ENCODE measurements around the gene PPP1R12B.
"Not testable (repeated sequence)": the region's sequence is repeated elsewhere in the genome, so short reads cannot be mapped to it uniquely, and the experiment has no call there.

Gene PPP1R12B

DNA sequence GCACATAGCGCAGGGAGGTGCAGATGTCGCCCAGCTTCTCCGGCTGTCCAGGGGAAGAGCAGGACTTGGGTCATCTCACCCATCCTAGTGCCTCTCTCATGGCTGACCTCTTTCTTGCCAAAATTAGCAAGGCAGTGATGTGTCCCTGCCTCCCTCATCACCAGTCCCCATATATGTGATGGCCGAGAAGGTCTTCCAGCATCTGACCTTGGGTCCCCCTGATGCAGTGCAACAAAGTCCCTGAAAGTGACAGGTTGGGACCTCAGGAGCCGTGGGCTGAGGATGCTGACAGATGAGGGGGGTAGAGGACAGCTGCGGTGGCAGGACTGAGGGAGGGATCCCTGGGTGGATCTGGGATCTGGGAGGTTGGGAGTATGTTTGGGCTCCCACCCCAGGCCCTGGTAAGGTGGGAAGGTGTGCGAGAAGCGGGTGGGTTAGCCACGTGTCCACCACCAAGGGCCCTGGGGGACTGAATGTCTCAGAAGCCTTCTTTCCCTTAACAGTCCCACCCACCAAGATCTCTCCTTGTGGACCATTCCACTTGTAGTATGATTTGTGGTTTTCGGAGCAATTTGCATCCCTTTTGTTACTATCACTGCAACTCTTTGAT is 252.0 kb downstream of the PPP1R12B start:
- no peak for DNase-seq

DNA sequence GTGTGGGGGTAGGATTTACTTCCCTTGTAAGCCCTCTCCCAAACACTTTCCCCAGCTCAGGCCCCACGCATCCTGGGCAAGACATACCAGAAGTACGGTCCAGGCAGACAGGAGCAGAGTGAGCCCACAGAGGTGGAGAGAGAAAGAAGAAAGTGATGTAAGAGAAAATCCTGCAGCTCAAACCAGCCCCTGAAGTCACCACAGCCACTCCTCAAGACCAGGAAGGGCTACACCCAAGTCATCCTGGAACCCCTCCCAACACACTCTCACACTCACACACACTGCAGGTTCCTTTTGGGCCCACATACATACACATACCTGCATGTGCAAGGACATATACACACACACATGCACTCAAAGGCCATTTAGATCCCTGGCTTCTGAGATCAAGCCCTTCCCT is 254.9 kb downstream of the PPP1R12B start:
- DNase-seq = no peak

DNA sequence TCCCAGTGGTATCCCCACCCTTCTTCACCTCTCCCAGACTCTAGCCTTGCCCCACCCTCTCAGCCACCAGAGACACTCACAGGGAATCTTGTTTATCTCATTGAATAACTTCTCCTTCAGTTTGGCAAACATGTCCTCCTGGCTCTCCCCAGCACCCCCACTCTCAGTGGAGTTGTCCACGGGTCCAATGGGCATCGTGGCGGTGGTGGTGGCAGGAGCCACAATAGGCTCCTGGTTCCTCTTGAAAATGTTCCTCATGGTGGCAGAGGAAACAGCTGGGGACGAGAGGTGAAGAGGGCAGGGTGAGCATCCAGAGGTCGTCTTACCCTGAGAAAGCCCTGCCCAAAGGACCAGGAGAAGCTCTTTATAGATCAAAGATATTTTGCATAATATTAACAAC is 257.0 kb downstream of the PPP1R12B start:
- no peak for DNase-seq

DNA sequence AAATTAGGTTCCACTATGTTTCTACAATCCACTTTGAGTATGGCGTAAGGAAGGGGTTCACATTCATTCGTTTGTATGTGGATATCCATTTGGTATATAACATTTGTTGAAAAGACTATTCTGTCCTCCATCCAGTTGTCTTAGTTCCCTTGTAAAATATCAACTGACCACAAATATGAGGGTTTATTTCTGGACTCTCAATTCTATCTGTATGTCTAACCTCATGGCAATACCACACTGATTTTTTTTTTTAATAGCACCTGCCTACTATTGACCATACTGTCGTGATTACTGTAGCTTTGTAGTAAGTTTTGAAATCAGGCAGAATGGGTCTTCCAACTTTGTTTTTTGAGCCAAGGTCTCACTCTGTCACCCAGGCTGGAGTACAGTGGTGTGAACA is 263.5 kb downstream of the PPP1R12B start:
- not testable (repeated sequence) for DNase-seq

DNA sequence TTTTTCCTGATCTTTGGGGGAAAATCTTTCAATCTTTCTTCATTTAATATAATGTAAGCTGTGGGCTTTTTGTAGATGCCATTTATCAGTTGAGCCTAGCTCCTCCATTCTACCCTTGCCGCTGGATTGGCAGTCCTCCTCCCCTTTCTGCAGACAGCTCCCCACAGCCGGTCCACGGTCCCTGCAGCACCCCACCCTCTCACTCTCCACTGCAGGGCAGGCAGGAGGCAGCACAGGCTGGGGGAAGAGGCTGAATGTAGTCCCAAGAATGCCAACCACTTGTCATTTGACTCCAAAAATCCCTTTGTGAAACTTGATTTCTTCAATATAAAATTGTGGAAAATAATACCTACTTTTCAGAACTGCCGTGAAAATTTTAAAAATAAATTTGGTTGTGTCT is 265.1 kb downstream of the PPP1R12B start:
- DNase-seq = no peak

DNA sequence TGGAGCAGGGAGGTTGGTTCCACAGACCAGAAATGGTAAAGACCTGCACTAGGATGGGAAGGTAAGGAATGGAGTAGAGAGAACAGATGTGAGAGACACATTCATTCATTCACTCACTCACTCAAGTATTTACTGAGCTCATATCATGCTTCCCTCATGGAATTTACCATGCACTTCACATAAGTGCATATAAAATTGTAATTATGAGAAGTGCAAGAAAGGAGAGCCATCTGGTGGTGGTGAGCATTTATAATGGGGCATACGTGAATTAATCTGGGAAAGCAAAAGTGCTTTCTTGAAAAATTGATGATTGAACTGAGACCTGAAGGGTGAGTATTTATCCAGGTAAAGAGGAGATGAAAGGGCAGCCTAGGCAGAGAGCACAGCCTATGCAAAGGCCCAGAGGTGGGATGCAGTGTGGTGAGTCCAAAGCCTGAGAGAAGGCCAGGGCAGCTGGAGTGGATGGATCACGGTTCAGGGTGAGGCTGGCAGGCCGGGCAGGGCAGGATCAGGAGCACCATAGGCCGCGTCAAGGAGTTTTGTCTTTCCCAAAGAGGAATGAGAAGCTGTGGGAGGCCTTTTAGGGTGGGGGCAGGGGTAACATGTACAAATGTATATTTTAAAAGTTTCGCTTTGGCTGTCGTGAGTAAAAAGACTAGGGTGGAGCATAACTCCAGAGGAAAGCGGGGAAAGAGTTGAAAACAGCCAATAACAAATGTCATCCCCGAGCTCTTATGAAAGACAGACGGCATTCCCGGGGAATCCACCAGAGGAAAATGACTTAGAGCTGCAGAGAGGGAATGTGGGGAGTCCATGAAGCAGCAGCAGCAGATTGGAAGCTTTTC is 266.1 kb downstream of the PPP1R12B start:
- DNase-seq = not testable (repeated sequence)

DNA sequence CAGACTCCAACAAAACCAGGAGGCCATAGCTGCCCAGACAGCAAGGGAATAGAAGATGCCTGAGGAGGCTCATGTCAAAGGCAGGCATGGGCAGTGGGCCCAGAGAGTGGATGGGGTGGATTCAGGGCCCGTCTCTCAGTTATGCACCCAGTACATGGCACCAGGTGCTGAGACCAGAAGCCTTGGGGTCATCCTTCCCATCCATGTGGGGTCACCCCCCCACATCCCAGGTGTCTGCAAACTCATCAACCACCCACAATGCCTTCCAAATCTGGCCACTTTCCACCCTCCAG is 266.7 kb downstream of the PPP1R12B start:
- DNase-seq = not testable (repeated sequence)

DNA sequence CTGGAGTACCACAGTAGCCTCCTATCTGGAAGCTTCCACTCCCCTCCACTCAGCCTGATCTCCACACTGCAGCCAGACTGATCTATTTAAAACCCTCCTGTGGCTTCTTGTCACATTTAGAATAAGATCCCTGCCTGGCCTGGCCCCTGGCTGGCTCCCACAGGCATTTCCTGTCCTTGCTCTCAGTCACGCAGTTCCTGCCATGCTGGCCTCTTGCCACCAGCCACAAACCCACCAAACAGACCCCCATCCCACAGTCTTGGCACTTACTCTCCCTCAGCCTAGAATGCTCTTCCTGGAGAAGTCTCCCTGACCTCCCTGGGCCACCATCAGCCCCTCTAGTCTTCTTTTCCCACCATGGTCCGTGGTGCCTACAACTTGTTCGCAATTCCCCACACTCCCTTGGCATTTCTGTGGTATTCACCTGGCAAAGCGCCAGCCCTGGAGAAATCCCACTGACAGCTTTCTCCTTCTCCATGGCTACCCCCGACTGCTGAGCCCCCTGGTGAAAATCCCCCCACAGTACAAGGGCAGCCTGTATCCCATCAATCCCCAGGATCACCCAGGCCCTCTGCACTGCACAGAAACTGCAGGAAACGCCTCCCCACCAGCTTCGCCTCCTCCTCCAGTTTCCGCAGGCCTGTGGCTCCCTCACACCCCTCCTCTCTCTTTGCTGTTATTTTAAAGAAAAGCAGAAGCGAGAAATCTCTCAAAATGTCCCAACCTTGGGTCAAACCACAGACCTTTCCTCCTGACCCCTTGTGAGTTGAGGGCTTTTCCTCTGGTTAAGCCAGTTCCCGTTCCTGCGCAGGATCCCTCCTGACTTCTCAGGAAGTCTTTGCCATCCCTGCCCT is 267.2 kb downstream of the PPP1R12B start:
- DNase-seq = peak in 6 of 51 donors; percentile 9 to 35 (median 22)

DNA sequence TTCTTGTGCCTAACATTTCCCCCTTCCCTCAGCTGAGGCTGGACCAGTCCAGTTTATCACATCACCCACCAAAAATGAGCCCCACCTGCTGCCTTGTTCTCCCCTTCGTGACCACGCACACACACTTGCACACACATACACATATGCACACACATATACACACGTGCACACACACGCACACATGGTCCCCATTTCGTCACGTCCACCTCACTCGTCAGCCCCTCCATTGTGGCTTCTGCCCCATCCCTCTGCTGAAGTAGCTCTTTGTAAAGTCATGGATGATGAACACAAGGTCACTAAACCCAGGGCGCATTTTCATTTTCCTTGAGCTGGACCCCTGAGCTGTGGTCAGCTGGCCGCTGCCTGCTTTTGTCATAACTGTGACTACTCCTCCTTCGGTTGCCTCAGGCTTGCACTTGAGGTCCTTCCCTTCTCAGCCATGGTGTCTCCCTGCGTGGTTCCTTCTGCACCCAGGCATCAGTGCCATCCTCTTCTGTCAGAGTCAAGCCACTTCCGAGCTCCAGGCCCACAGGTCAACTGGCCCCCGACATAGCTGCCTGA is 267.9 kb downstream of the PPP1R12B start:
- no peak for DNase-seq

DNA sequence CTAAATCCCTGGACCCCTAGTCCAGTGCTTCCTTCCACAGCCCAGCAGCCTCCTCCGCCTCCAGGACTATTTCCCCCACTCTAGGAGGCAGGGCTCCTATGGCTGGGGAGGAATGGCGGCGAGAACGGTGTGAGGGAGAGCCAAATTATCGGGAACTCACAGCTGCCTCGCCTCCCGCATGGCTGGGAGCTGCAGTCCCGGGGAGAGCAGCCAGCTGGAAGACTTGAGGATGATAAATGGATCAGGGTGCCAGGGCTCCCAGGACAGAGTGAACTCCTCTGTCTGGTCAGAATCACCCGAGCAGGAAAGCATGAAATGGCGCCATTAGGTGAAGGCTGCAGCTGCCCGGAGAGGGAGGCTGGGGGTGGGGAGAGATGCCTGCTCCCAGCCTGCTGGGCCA is 270.5 kb downstream of the PPP1R12B start:
- DNase-seq = not testable (repeated sequence)

DNA sequence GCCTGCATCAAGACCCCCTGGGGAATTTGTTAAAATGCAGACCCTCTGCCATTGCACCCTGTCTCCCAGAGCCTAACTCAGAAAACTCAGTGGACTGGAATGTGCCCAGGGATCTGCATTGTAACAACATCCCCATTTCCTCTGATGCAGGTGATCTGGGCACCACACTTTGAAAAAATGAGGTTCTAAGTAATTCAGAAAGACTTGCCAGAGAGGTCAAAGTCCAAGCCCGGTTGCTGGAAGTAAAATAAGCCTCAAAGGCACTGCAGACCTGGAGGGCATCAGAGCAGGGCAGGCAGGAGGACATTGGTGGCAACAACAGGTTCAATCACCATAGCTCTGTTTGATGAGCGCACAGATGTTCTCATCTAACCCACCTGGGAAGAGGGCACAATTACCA is 271.0 kb downstream of the PPP1R12B start:
- DNase-seq = no peak

DNA sequence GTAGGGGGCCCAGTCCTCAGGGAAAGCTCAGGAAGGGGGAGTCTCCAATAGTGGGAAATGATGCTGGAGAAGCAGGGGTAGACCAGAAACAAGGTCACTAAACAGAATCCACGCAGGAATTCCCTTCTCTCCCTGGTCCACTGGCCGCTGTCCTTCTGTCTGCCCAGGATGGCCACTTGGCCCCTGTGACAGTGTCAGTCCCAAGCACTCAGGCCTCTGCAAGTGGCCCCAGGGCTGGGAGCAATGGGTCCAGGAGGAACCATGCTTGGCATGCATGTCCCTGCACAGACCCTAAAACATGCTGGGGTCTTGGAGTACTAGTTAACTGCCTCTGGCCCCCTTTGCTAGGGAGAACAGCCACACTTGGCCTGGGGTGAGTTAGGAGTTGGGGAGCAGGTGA is 271.5 kb downstream of the PPP1R12B start:
- not testable (repeated sequence) for DNase-seq

DNA sequence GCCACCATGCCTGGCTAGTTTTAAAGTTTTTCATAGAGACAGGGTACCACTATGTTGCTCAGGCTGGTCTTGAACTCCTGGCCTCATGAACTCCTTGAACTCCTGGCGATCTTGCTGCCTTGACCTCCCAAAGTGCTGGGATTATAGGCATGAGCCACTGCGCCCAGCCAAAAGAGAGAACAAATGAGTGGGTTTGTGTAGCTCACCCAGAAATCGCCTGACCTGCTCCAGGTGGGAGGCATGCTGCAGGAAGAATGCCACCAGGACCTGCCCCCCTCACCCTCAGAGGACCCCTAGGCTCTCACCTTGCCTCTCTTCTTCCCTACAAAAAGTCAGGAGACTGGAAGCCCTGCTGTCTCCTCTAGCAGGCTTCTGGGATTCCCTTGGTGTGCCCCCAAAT is 272.9 kb downstream of the PPP1R12B start:
- DNase-seq = no peak

DNA sequence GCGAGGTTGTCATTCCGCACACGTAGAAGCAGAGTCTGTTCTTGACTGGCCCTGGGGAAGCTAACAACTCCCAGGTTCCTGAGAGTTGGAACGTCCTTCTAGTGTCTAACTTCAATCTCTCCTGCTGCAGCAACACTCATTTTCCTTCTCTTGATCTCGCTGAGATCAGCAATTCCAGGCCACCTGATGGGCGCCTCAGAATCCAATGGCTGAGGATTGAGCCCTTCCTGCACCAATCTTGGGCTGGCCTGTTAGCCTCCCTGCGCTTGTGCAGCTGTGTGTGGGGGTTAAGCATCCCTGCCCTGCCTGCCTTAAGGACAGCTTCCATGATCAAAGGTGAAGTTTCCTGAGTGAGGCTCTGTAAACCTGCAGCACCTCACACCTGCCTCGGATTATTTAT is 273.9 kb downstream of the PPP1R12B start:
- no peak for DNase-seq

DNA sequence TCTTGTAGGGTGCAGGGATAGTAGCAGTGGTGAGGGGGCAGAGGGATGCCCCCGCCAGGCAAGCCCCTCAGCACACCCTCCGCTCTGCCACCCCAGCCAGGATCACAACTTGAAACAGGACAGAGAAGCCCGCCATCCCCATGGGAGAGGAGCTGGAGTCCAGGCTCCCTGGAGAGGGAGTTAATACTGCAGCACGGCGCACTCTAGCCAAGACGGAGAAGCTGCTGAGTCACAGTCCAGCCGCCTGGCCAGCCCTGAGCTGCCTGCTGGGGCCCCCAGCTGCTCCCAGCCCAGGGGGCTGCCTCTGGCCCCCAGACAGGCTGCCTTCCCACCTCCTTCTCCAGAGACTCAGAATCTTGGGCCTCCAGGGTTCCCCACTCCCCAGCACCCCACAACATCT is 274.6 kb downstream of the PPP1R12B start:
- peak in 5 of 51 donors; percentile 8 to 29 (median 17) for DNase-seq

DNA sequence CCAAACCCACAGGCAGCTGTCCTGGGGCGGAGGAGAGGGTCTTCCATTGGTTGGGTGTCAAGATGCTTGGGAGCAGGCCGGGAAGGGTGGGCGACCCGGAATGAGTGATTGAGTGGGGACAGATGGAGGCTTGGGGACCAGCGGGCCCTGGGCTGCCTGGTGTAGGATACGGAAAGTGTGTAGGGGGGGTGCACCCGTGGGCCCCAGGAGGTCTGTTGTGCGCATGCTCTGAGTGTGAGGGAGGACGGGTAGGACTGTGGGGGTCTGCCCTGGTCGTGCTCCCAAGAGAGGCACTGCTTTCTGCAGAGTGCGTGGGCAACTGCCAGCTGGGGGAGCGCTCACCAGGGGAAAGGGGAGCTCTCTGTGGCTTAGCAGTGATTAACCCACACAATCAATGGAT is 275.0 kb downstream of the PPP1R12B start:
- DNase-seq = peak in 1 of 51 donors; percentile 18

DNA sequence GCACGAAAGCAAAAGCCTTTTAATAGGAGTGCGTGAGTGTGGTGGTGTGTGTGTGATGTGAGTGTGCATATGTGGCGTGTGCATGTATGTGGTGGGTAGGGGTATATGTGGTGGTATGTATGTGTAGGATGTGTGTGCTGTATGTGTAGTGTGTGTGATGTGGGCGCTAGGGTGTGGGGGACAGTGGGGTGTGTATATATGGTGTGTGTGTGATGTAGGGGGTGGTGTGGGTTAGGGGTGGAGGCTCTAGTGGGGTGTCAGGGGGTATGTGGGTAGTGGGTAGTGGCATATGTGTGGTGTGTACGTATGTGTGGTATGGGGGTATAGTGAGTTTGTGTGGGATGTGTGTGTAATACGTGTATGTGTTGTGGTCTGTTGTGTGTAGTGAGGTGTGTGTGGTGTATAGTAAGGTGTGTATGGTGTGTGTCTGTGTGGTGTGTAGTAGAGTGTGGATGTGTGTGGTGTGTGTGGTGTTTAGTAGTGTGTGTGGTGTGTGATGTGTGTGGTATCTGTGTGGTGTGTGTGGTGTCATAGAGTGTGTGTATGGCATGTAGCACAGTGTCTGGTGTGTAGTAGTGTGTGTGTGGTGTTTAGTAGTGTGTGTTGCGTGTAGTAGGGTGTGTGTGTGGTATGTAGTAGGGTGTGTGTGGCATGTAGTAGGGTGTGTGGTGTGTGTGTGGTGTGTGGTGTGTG is 275.7 kb downstream of the PPP1R12B start:
- no peak for DNase-seq

DNA sequence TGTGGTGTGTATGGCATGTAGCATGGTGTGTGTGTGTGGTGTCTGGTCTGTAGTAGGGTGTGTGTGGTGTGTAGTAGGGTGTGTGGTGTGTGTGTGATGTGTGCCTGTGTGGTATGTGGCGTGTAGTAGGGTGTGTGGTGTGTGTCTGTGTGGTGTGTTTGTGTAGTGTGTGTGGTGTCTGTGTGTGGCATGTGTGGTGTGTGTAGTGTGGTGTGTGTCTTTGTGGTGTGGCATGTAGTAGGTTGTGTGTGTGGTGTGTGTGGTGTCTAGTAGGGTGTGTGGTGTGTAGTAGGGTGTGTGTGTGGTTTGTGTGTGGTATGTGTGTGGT is 276.2 kb downstream of the PPP1R12B start:
- DNase-seq = no peak

DNA sequence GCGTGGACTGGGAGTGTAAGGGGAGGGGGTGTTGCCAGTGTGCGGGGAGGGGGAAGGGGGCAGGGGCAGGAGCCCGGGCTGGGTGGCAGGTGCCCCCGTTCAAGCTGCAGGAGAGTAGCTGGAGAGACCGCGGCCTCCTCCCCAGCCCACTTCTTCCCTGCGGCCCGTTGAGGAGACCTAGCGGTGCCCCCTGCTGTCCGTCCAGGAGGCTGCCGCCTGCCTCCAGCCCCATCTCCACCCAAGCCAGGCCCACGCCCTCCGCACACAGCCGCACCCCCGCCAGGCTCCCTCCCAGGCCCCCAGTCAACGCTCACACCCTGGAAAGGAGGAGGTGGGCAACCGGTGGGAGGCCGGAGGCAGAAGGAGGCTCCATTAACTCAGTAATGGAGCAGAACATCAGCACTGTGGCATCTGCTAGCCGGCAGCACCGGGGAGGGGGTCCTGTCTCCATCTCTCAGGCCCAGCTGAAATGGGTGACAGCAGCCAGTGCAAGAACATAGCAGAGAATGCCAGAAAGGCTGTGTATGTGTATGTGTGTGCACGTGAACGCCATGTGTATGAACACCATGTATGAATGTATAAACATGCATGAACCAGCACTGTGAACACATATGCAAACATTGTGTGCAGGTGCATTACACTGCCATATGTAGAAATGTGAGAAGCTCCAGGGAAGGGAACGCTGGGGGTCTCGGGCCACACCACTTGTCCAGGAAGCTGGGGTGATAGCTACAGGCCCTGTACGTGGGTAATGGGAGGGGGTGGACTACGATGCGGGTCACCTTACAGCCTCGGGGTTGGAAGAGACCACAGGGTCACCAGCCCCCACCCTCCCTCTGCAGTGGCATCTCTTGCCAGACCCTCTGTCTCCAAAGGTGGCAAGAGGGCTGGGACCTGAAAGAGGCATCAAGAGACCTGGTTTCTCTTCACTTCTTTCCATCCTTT is 277.2 kb downstream of the PPP1R12B start:
- peak in 25 of 51 donors; percentile 9 to 61 (median 25) for DNase-seq

DNA sequence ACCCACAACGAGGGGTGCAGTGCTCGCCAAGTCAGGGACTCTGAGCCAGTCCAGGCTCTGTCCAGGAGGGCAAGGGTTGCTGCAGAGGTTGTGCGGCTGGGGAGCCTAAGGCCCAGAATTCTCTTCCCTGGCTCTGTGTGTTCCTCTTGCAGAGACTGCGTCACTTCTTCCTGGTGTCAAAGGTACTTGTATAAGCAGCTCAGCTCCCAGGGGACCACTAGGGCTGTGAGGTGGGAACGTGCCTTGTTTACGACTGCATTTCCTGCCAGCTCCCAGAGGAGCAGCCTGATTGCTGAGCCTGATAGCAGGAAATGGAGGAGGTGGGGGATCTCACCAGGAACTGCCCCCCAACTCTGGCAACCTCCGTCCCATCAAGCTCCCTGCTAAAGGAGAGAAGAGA is 278.5 kb downstream of the PPP1R12B start:
- not testable (repeated sequence) for DNase-seq
